Smooth muscle cell of trachea (primary cell): ENCODE results near the gene IFNA2. TPM values are rescaled to one million over a fixed set of nuclear protein-coding genes. Genes with fewer than 3 reads are reported as not detected.

Experiments used
- total RNA-seq: library from RNA; depleted of rRNA; stranded (reverse); fragments of >200 nt; gene quantifications from 2 replicates; pipeline ENCODE4 v1.2.1, GENCODE V29; 2014

Gene IFNA2
- not detected in 2 replicates for total RNA-seq

GRCh38 chr9:21385131-21385670 lies at the start of gene IFNA2:
TSS of gene IFNA2 (minus strand) at chr9:21385398. CDS start at chr9:21385329, 69 bp downstream.

GRCh38 chr9:21408817-21409216 lies 23.6 kb upstream of the IFNA2 start, which contains the start of gene IFNA8:
TSS of gene IFNA8 (plus strand) at chr9:21409117. CDS start at chr9:21409177, 60 bp downstream.

GRCh38 chr9:21367957-21368356 lies 17.2 kb downstream of the IFNA2 start, which contains the start of gene IFNA13:
TSS of gene IFNA13 (minus strand) at chr9:21368057. CDS start at chr9:21368010, 47 bp downstream.

GRCh38 chr9:21350787-21351186 lies 34.4 kb downstream of the IFNA2 start, which contains the start of gene IFNA6:
TSS of gene IFNA6 (minus strand) at chr9:21350887. CDS start at chr9:21350887, 0 bp downstream.

GRCh38 chr9:21334701-21335632 lies 50.2 kb downstream of the IFNA2 start, which contains the start of gene KLHL9:
TSS of gene KLHL9 (minus strand) at chr9:21335404. CDS start at chr9:21334859, 545 bp downstream.

Other genes starting within 250 kb of the IFNA2 start
- gene IFNW1, start 243.6 kb downstream of the IFNA2 start, total RNA-seq = not detected in 2 replicates
- gene IFNA21, start 218.7 kb downstream of the IFNA2 start, total RNA-seq = not detected in 2 replicates
- gene IFNA4, start 197.8 kb downstream of the IFNA2 start, total RNA-seq = not detected in 2 replicates
- gene IFNA7, start 183.2 kb downstream of the IFNA2 start, total RNA-seq = not detected in 2 replicates
- gene IFNA10, start 178.3 kb downstream of the IFNA2 start, total RNA-seq = not detected in 2 replicates
- not detected in 2 replicates for gene IFNA16, start 168.1 kb downstream of the IFNA2 start, total RNA-seq
- gene IFNA17, start 157.2 kb downstream of the IFNA2 start, total RNA-seq = not detected in 2 replicates
- gene IFNA14, start 145.4 kb downstream of the IFNA2 start, total RNA-seq = not detected in 2 replicates
- not detected in 2 replicates for gene IFNA5, start 80.1 kb downstream of the IFNA2 start, total RNA-seq
- 48.1 and 52.5 TPM in 2 replicates for gene KLHL9, start 50.0 kb downstream of the IFNA2 start, total RNA-seq
- gene IFNA6, start 34.5 kb downstream of the IFNA2 start, total RNA-seq = not detected in 2 replicates
- gene IFNA13, start 17.3 kb downstream of the IFNA2 start, total RNA-seq = not detected in 2 replicates
- gene IFNA8, start 23.7 kb upstream of the IFNA2 start, total RNA-seq = not detected in 2 replicates
- not detected in 2 replicates for gene IFNA1, start 55.0 kb upstream of the IFNA2 start, total RNA-seq
- gene IFNE, start 96.9 kb upstream of the IFNA2 start, total RNA-seq = 5.1 and 11.2 TPM in 2 replicates